Keratinocyte (primary cell): ENCODE data around the gene ST6GAL1.

Source experiments
- CTCF ChIP-seq, 3 experiments: IDR thresholded peaks in 1 of 3; conservative IDR thresholded peaks in 1 of 3; optimal IDR thresholded peaks in 1 of 3; 2 replicates in 2 of 3; 3 replicates in 1 of 3; pipeline versions ENCODE3 to v1.5.1; 2011; ENCODE audit warnings: low read length in 3 of 3, mild to moderate bottlenecking in 3 of 3, moderate library complexity in 2 of 3, control low read depth in 1 of 3, inconsistent platforms in 1 of 3; ENCODE audit not compliant: insufficient read depth in 2 of 3; ENCODE audit errors: extremely low read depth in 1 of 3
- EZH2 ChIP-seq: IDR thresholded peaks from one replicate; pipeline ENCODE4 v1.6.1; 2012; ENCODE audit warnings: inconsistent platforms, mild to moderate bottlenecking, low read length, moderate library complexity

- TF ChIP-seq CTCF (optimal IDR thresholded peaks at IDR 0.05 in 1 of 3, IDR thresholded peaks at IDR 0.05 in 1 of 3, conservative IDR thresholded peaks at IDR 0.05 in 1 of 3; ENCODE audit: extremely low read depth in 1 of 3, insufficient read depth in 2 of 3, low read length in 3 of 3) (no peak), EZH2 (no peak)
These were observed 84.1 kb downstream of the ST6GAL1 start for GRCh38 chr3:187014417-187014864.
